ENCODE data around the gene POLDIP3.
A peak's percentile ranks its signal among the peaks of the same experiment; 100 is the strongest.

POLDIP3 gene, protein sequence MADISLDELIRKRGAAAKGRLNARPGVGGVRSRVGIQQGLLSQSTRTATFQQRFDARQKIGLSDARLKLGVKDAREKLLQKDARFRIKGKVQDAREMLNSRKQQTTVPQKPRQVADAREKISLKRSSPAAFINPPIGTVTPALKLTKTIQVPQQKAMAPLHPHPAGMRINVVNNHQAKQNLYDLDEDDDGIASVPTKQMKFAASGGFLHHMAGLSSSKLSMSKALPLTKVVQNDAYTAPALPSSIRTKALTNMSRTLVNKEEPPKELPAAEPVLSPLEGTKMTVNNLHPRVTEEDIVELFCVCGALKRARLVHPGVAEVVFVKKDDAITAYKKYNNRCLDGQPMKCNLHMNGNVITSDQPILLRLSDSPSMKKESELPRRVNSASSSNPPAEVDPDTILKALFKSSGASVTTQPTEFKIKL

DNA sequence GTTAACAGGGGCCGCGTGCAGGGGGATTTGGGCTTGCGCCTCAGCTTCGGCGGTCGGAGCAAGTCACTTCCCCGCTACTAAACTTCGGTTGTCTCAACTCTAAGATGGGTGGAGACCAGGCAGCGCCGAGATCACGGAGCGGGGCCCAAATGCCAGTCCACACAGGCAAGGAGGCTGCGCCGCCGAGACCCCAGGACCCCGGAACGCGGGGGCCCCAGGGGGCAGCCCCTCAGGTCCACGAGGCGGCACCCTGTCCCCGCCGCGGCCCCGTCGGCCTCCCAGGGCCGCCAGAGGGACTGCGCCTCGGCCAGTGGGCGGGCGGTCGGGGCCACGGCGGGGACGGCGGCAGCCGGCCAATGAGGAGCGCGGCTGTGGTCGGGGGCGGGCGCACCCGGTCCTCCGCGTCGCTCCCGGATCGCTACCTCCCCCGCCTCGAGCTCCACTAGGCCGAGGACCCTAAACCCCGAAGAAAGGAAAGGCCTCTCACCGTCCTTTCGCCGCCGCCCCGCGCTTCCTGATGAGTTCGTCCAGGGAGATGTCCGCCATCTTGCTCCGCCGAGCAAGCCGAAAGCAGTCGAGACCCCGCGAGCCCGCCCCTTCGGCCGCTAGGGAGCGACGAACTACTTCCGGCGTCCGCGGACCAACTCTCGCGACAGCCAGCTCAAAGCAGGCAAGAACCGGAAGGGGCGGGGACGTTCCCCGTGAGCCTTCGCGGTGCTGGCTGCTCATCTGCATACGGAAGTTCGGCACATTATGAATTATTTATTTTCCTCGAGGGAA, at the start of gene POLDIP3:
Gene POLDIP3, minus strand, starts transcription at position 572 of the 780 bp plus-strand sequence. Its CDS starts 26 bp downstream, at position 546.
- peak; percentile 98 for DNase-seq (ENCODE audit: extremely low read depth, insufficient read length)
- H3K27me3 ChIP-seq (replicated peaks; ENCODE audit: control insufficient read depth, insufficient read depth, low read length) = no peaks in the 10 kb centered on the region

DNA sequence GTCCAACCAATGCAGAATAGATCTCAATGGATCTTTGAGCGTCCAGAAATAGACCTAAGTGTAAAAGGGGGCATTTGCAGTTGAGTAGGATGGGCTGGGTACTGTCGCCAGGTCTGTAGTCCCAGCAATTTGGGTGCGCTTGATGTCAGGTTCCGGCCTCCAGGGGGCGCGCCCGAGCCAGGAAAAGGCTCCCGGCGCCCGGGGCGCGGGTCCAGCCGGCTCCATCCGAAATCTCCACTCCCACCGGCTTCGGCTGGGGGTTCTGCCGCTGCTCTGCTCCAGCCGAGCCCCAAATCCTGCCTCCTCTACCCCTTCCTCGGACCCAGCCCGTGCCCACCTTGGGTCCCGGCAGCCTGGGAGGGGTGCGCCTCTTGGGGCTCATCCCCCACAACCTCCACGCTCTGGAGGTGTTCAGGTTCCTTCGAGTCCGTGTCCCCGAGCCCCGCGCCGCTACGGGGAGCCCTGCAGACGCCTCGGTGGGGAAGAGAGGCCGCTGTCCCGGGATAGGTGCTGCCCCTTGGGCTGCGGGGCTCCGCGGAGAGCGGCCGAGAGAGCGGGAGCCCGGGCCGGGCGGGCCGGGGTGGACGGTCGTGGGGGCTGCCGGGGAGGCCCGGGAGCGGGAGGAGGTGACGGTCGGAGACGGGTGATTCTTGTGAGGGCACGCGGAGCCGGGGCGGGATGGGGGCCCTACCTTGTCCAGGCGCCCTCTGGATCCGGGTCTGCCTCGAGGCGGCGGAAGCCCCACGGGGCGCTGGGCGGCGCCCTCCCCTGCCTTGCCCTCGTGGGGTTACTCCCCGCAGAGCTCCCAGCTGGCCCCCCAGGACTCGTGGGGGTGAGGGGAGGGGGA, 47.5 kb upstream of the POLDIP3 start:
- no peaks in the 10 kb centered on the region for H3K27me3 ChIP-seq (replicated peaks; ENCODE audit: control insufficient read depth, insufficient read depth, low read length)
- peak; percentile 83 for DNase-seq (ENCODE audit: extremely low read depth, insufficient read length)
- H3K36me3 ChIP-seq (ENCODE audit: control insufficient read depth, insufficient read depth, low read length) = no peaks in the 10 kb centered on the region
- H3K4me3 ChIP-seq (replicated peaks; ENCODE audit: low read depth, low read length) = peak overlapping the region; percentile 69
- TF ChIP-seq, protein P1, sequence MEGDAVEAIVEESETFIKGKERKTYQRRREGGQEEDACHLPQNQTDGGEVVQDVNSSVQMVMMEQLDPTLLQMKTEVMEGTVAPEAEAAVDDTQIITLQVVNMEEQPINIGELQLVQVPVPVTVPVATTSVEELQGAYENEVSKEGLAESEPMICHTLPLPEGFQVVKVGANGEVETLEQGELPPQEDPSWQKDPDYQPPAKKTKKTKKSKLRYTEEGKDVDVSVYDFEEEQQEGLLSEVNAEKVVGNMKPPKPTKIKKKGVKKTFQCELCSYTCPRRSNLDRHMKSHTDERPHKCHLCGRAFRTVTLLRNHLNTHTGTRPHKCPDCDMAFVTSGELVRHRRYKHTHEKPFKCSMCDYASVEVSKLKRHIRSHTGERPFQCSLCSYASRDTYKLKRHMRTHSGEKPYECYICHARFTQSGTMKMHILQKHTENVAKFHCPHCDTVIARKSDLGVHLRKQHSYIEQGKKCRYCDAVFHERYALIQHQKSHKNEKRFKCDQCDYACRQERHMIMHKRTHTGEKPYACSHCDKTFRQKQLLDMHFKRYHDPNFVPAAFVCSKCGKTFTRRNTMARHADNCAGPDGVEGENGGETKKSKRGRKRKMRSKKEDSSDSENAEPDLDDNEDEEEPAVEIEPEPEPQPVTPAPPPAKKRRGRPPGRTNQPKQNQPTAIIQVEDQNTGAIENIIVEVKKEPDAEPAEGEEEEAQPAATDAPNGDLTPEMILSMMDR (IDR thresholded peaks at IDR 0.05; ENCODE audit: insufficient read depth, low read length, poor library complexity, severe bottlenecking) = peak; percentile 83

More for the DNA sequence above, at the start of gene POLDIP3:
- TF ChIP-seq, protein P1 (IDR thresholded peaks at IDR 0.05; ENCODE audit: insufficient read depth, low read length, poor library complexity, severe bottlenecking) = peak; percentile 28
- H3K4me3 ChIP-seq (replicated peaks; ENCODE audit: low read depth, low read length) = peak within 1 kb of the TSS; percentile 83
- H3K36me3 ChIP-seq (ENCODE audit: control insufficient read depth, insufficient read depth, low read length) = peaks cover 8% of the 10 kb centered on the region

DNA sequence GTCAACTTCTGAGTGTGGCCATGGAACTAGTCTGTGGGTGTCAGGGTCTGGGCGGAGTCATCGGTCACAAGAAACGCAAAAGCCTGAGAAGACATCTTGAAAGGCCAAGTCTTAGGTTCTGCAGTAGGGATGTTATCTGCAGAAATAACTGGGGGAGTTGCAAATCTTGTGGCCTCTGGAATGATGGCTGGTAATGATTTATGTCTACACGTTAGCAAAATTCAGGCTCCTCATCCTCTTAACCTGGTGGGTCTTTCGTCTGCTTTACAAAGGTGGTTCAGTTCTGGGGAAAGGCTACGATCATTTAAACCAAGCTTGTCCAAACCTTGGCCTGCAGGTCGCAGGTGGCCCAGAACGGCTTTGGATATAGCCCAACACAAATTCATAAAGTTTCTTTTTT, 41.9 kb upstream of the POLDIP3 start:
- Histone ChIP-seq H3K36me3 (ENCODE audit: control insufficient read depth, insufficient read depth, low read length) (no peaks in the 10 kb centered on the region), H3K4me3 (replicated peaks; ENCODE audit: low read depth, low read length) (no peak overlapping the region), H3K27me3 (replicated peaks; ENCODE audit: control insufficient read depth, insufficient read depth, low read length) (no peaks in the 10 kb centered on the region)
- no peak for DNase-seq (ENCODE audit: extremely low read depth, insufficient read length)
- TF ChIP-seq, protein P1 (IDR thresholded peaks at IDR 0.05; ENCODE audit: insufficient read depth, low read length, poor library complexity, severe bottlenecking) = no peak

DNA sequence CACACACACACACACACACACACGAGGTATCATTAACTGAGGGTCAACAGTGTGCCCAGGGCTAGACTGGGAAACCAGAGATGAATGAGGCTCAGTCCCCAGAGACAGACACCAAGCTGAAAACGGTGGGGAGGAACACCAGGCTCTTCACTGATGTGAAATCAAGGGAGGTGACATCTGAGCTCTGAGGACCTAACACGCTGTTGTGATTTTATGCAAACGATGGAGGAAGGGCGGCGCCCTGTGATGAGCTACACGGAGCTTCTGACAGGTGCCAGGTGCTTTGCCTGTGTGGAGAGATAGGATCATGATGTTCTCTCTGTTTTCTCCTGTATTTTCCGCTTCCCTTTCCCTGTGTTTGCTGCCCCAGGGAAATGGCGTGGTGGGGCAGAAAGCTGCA, 41.0 kb upstream of the POLDIP3 start:
- Histone ChIP-seq H3K4me3 (replicated peaks; ENCODE audit: low read depth, low read length) (no peak overlapping the region), H3K27me3 (replicated peaks; ENCODE audit: control insufficient read depth, insufficient read depth, low read length) (no peaks in the 10 kb centered on the region), H3K36me3 (ENCODE audit: control insufficient read depth, insufficient read depth, low read length) (no peaks in the 10 kb centered on the region)
- TF ChIP-seq, protein P1 (IDR thresholded peaks at IDR 0.05; ENCODE audit: insufficient read depth, low read length, poor library complexity, severe bottlenecking) = no peak
- DNase-seq (ENCODE audit: extremely low read depth, insufficient read length) = peak; percentile 56

DNA sequence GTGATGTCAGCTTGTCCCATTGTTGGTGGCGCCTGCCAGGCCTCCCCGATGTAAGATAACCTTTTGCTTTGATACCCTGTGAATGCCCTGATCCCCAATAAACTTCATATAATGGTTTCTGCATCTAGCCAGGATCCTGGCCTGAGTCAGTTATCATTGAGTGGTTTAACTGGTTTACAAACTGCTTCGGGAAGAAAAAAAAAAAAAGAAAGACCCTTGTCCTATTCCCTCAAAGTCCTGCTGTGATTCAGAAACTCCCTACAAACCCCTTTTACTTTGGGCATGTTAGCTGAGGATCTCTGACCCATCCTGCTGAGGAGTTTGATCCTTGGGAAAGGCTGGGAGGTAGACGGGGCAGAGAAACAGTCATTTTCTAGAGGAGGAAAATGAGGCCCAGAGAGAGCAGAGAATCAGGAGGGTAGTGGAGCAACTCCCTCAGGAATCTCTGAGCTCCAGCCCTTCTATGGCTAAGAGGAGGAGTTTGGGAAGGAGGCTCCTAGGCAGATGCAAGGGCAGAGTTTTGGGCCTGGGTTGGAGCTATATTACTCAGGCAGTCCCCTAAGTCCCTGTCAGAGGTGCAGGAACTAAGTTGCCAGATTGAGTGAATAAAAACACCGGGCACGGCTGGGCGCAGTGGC, 39.9 kb upstream of the POLDIP3 start:
- TF ChIP-seq, protein P1 (IDR thresholded peaks at IDR 0.05; ENCODE audit: insufficient read depth, low read length, poor library complexity, severe bottlenecking) = no peak
- Histone ChIP-seq H3K36me3 (ENCODE audit: control insufficient read depth, insufficient read depth, low read length) (no peaks in the 10 kb centered on the region), H3K27me3 (replicated peaks; ENCODE audit: control insufficient read depth, insufficient read depth, low read length) (no peaks in the 10 kb centered on the region), H3K4me3 (replicated peaks; ENCODE audit: low read depth, low read length) (no peak overlapping the region)
- no peak for DNase-seq (ENCODE audit: extremely low read depth, insufficient read length)
